Osteoblast (primary cell): ENCODE data around the gene STK11. TPM values are rescaled to one million over a fixed set of nuclear protein-coding genes. Genes with fewer than 3 reads are reported as not detected.

ENCODE experiments used
- DNase-seq: peaks from one replicate; pipeline ENCODE4 v3.0.0; 2011; ENCODE audit warnings: low spot score, mixed read lengths; ENCODE audit not compliant: insufficient read length; ENCODE audit errors: missing footprints
- H2AFZ ChIP-seq: 2 replicates; pipeline ENCODE4 v1.6.0; 2011; ENCODE audit warnings: mild to moderate bottlenecking, low read length
- H3K27ac ChIP-seq: 2 replicates; pipeline ENCODE4 v1.5.1; 2011; ENCODE audit warnings: mild to moderate bottlenecking, low read depth, low read length, moderate library complexity
- H3K27me3 ChIP-seq: 2 replicates; pipeline ENCODE4 v1.6.0; 2012; ENCODE audit warnings: mild to moderate bottlenecking, control low read depth, inconsistent platforms, low read length, moderate library complexity; ENCODE audit not compliant: insufficient read depth
- H3K36me3 ChIP-seq: 2 replicates; pipeline ENCODE4 v1.5.1; 2011; ENCODE audit warnings: mild to moderate bottlenecking, low read length, control low read depth, moderate library complexity; ENCODE audit not compliant: insufficient read depth
- H3K4me1 ChIP-seq: 2 replicates; pipeline ENCODE4 v1.5.1; 2011; ENCODE audit warnings: mild to moderate bottlenecking, low read length, control low read depth, moderate library complexity; ENCODE audit not compliant: insufficient read depth
- H3K4me2 ChIP-seq: 2 replicates; pipeline ENCODE4 v1.6.0; 2011; ENCODE audit warnings: mild to moderate bottlenecking, low read length; ENCODE audit not compliant: insufficient read depth
- H3K4me3 ChIP-seq: fragments of 200-600 bp; sonication (generic); 3 replicates; pipeline ENCODE4 v1.5.1; 2012; ENCODE audit warnings: mild to moderate bottlenecking, low read length, inconsistent platforms; ENCODE audit not compliant: insufficient read depth
- H3K79me2 ChIP-seq: 2 replicates; pipeline ENCODE4 v1.6.0; 2012; ENCODE audit warnings: mild to moderate bottlenecking, low read length, control low read depth, inconsistent platforms; ENCODE audit not compliant: insufficient read depth
- H3K9me3 ChIP-seq: 2 replicates; pipeline ENCODE4 v1.5.1; 2011; ENCODE audit warnings: low read depth, low read length, control low read depth
- H4K20me1 ChIP-seq: 2 replicates; pipeline ENCODE4 v1.6.0; 2012; ENCODE audit warnings: mild to moderate bottlenecking, low read length, control low read depth; ENCODE audit not compliant: insufficient read depth
- CTCF ChIP-seq: IDR thresholded peaks from 2 replicates; pipeline ENCODE4 v1.5.1; 2011; ENCODE audit warnings: mild to moderate bottlenecking, low read depth, low read length, moderate library complexity; ENCODE audit errors: extremely low read depth
- total RNA-seq: library from RNA; depleted of rRNA; stranded (reverse); fragments of >200 nt; gene quantifications from 2 replicates; pipeline ENCODE4 v1.2.3, GENCODE V29; 2012

The STK11 gene
- total RNA-seq, result 75.7 and 100 TPM in 2 replicates

DNA sequence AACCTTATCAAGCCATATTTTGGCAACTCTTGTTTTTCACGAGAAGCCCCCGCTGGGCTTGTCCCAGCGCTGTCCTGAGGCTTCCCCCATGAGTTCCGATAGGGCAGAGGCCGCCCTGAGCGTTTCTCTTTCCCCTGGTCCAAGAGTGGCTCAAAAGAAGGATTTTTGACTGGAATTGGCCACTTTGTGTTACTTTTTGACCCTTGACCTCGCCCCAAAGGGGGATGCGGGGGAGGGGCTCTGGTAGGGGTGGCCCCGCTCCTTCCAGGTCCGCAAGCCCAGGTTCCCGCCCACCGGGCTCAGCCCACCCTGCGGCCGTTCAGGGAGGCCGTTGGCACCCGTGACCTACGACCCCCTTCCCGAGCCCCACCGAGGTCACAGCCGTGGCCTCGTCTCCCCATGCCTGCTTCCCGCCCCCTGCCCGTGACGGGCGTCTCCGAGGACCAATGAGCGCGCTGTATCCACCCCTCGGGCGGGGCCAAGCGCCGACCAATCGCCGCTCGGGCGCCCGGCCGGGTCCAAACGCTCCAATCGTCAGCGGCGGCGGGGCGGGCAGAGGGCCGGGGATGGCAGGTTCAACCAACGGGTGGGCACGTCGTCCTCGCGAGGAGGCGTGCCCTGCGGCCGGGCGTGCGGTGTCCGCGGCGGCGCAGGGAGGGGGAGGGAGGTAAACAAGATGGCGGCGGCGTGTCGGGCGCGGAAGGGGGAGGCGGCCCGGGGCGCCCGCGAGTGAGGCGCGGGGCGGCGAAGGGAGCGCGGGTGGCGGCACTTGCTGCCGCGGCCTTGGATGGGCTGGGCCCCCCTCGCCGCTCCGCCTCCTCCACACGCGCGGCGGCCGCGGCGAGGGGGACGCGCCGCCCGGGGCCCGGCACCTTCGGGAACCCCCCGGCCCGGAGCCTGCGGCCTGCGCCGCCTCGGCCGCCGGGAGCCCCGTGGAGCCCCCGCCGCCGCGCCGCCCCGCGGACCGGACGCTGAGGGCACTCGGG lies at the start of gene STK11:
Gene STK11 (plus strand): TSS at position 665 of the 986 bp plus-strand sequence. CDS start 1,136 bp downstream, outside the sequence.
- Histone ChIP-seq H3K36me3 (peaks cover 10% of the 10 kb centered on the region), H3K4me3 (peak within 1 kb of the TSS; percentile 90), H4K20me1 (peaks cover 20% of the 10 kb centered on the region), H3K27me3 (no peaks in the 10 kb centered on the region), H3K27ac (peak within 1 kb of the TSS; percentile 79), H3K79me2 (peaks cover 41% of the 10 kb centered on the region), H3K4me2 (peak within 1 kb of the TSS; percentile 98), H3K4me1 (peaks cover 20% of the 10 kb centered on the region), H2AFZ (peak within 1 kb of the TSS; percentile 77), H3K9me3 (no peaks in the 10 kb centered on the region)
- DNase-seq, result peak; percentile 100
- no peak for TF ChIP-seq CTCF

GRCh38 chr19:1156305-1156801 lies 49.2 kb upstream of the STK11 start:
- peak; percentile 95 for DNase-seq
- Histone ChIP-seq H3K79me2 (peaks cover 87% of the 10 kb centered on the region), H3K36me3 (peaks cover 16% of the 10 kb centered on the region), H3K4me3 (no peak overlapping the region), H3K27me3 (no peaks in the 10 kb centered on the region), H2AFZ (no peak overlapping the region), H3K4me1 (peaks cover 21% of the 10 kb centered on the region), H3K27ac (peak overlapping the region; percentile 99), H4K20me1 (peaks cover 3% of the 10 kb centered on the region), H3K4me2 (no peak overlapping the region), H3K9me3 (no peaks in the 10 kb centered on the region)
- no peak for TF ChIP-seq CTCF

GRCh38 chr19:1156830-1157615 lies 48.6 kb upstream of the STK11 start:
- no peaks in the 10 kb centered on the region for H3K27me3 ChIP-seq
- peaks cover 21% of the 10 kb centered on the region for H3K4me1 ChIP-seq
- peaks cover 3% of the 10 kb centered on the region for H4K20me1 ChIP-seq
- no peak overlapping the region for H2AFZ ChIP-seq
- peaks cover 13% of the 10 kb centered on the region for H3K36me3 ChIP-seq
- H3K4me2 ChIP-seq, result no peak overlapping the region
- H3K9me3 ChIP-seq, result no peaks in the 10 kb centered on the region
- H3K27ac ChIP-seq, result peak overlapping the region; percentile 99
- TF ChIP-seq CTCF, result no peak
- peaks cover 86% of the 10 kb centered on the region for H3K79me2 ChIP-seq
- H3K4me3 ChIP-seq, result no peak overlapping the region
- DNase-seq, result no peak
